Fibroblast of skin of abdomen (primary cell): Measurements from ENCODE around the gene LAMA4.

Experiments
- DNase-seq: peaks from one replicate; pipeline ENCODE4 v3.0.0-alpha.2; 2013

Gene LAMA4

DNA sequence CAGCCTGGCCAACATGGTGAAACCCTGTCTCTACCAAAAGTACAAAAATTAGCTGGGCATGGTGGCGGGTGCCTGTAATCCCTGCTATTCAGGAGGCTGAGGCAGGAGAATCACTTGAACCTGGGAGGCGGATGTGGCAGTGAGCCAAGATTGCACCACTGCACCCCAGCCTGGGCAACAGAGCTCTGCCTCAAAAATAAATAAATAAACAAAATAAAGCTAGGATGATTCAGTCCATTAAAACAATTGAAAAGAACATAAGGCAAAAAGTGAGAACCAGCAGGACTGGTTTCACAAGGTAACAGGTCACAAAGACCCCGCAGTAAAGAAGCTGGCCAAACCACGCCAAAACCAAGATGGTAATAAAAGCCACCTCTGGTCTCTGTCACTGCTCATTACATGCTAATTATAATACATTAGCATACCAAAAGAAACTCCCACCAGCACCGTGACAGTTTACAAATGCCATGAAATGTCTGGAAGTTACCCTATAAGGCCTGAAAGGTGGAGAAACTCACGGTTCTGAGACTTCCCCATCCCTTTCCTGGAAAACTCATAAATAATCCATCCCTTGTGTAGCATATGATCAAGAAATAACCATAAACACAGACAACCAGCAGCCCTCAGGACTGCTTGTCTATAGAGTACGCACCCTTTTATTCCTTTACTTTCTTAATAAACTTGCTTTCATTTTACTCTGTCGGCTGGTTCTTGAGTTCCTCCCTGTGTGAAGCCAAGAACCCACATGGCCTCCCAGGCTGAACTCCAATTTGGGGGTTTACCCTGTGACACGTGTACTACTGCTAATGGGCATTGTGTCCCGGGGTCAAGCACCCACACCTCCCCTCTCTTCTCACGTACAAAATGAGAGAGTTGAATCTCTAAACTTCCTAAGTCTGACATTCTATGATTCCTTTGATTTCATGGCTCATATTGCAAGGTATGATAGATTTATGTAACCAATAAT, 10.2 kb downstream of the LAMA4 start:
- DNase-seq: no peak

DNA sequence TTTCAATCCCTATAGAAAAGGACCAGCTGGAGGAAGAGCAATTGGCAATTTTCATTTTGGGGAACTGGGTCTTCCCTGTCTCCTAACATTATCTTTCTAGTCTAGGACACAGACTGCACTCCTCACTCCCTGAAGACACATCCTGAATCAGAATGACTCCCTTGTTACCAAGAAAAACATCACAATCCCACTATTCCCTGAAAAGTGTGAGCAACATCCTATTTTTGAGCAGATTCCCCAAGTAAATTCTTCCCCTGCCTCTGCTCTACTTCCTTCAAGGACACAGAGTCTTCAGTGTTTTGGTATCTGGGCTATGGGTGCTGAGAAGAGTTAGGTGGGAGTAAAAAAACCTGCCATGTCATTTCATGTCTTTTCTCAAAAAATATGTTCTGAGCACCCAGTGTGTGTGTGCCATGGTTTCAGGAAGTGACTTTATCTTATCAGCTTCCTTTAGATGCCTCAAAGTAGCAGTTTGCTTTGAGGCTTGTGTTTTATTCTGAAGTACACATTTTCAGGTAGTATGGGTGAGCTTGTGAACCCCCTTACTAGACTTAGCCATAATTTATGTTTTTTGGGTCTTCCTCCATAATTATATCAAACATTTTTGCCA, 12.4 kb downstream of the LAMA4 start:
- no peak for DNase-seq

DNA sequence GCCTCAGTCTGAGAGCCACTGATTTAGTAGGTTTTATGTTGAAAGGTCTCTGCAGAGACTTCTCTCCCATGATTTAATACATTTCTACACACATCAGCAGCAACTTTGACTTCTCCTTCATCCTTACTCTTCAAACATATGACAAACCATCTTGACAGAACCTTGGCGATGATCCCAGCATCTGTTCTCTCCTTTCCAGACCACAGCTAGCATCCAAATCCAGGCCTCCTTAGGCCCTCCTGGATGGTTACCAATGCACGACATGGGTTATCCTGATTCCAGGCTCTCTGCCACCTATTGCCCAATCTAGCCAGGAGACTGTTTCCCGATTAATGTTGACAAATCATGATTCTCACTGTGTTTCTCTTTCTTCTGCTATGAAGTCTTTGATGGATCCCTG, 16.8 kb downstream of the LAMA4 start:
- peak; percentile 100 for DNase-seq

DNA sequence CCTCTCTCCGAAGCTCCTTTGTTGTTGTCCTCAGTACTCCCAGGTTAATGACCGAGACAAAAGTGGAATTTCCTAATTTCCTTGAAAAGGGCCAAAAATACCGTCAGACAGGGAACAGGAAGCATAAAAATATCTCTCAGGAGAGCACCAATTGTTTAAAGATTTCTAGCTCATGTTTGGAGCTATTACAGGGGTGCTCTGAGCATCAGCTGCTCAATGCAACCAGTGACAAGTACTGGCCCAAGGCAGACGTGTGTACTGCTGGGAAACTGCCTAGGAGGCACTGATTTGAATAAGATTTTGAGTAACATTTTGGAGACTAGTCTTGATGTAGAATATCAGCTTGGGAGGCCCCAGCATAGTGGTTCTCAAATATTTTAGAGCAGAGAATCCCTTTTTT, 17.3 kb downstream of the LAMA4 start:
- no peak for DNase-seq

DNA sequence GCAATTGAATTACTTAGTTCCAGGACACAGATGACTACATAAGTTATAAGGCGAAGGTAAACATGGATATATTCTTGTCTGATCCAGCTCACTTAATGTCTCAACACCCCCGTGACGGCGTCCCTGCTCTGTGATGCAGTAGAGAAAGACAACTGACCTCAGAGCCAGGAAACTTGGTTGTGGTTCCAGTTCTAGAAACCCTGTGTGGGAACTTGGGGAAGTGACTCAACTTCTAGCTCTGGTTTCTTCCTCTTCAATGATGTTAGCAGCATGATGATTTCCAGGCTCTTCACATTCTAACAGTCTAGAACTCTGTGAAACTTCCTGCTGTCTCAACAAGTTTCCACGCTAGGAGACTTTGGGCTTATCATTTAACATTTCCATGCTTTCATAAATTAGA, 18.4 kb downstream of the LAMA4 start:
- DNase-seq: no peak

DNA sequence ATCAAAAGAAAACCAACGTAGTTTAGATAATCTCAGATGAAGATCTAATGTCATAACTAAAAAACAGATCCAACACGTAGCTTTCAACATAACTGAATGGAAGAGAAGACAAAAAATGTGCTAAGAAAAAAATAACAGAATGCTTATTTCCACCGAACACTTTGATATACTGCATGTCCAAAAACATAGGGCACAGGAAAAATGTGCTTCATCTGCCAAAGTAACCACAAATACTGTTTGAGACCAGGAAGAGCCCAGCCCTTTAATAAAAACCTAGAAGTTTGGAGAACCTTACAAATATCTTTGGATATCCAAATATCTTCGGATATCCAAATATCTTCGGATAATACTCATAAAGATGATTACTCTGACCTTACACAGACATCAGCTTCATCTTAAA, 19.8 kb downstream of the LAMA4 start:
- peak; percentile 49 for DNase-seq

DNA sequence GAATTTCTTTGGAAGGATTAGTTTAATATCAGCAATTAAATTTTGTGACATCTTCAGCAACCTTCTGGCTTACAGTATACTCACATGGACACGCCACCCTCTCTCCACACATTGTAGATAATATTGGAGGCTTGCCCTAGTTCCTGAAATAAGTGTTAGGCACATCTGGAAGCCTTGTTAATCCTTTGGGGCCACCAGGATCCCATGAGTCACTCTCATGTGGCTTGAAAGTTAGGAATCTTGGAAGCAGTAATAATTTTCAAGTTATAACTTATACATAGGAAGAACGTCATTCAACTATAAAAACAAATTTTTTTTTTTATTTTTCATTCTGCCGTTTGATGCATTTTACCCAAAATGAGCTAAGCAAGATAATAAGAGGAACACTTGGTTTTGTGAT, 20.5 kb downstream of the LAMA4 start:
- DNase-seq: peak; percentile 88

DNA sequence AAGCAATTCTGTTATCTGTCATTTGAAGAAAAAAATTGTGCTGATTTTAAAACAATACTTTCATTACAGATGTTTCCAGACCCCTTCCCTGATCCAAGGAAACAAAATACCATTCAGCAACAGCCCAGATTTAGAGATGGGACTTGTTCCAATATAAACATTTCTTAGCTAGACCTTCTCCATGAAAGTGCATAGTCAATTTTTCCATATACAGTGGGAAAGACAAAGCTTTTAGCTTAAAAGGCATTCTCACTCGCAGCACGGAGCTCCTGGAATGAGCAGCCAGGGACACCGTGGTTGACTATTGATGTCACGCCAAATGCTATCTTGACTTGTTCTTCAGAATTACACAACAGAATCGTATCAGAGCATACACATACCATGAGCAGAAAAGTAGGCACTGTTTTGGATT, 21.5 kb downstream of the LAMA4 start:
- peak; percentile 82 for DNase-seq

DNA sequence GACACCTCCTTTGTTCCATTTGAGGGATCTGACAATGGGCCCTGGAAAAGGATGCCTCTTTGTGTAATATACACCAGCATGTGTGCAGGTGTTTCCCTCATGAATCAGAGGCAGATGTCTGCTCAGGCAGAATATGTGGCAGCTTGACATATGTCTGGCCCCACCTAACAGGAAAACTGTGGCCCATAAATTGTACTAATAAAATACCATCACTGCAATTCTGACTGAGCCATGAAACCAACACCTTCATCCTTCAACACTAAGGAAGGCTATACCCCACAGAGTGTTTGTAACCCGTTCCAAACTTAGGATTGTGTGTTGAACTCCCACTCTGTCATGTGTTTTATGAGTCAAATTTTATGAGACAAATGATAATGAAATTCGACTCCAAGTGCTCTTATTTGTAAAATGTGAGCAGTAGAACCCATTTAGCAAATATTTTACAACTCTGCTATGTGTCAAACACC, 22.7 kb downstream of the LAMA4 start:
- DNase-seq: peak; percentile 94

DNA sequence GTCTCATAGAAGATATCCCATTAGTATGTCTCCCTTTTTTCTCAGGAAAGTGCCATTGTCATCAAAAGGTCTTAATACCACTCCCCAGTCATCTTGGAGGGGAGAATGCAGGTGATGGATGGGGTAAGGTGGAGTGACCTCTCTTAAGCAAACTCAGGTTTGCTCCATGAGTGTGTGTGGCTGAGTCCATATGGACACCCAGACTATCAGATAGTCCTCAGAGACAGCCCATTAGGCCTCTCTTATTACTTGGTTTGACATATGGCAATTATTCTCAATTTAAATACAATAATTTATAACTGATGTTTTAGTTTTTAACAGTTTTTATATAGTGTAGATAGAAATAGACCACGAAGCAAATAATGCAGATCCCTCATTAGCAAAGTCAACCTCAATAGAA, 23.2 kb downstream of the LAMA4 start:
- DNase-seq: no peak

DNA sequence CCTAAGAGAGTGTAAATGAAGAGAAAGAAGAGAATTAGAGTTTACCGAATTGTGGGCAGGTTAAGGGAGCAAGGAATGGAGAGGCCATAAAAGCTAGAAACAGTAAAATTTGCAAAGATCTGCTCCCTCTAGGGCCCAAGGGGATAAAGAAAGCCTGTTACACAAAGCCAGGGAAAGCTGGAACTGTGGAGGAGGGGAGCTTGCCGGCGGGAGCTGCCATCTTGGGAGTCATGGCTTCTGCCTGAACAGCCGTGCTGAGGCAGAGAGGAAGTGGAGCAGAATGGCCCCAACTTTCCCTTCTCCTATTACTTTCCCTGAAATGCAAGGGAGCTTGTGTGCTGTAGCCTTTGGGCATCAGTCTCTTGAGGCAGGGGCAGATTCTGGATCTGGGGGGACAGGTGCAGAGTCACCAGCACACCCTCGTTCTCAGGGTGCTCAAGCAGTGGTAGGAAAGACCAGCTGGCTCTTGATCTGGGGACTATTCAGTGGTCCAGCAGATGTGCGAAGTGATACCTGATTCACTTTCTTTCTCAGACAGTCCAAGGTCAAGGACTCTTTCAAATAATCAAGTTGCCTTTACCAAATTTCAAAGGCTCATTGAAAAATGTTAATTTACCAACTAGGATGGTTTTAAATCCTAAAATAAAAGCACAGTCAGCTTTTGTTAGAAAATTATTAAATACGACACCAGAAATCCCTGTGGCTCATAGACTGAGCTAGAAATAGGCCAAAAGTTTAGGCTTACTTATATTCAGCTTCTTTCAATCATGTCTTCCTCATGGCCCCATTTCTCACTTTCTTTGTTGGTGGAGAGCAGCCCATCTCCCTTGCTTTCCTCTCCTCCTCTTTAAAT, 25.7 kb downstream of the LAMA4 start:
- DNase-seq: no peak

DNA sequence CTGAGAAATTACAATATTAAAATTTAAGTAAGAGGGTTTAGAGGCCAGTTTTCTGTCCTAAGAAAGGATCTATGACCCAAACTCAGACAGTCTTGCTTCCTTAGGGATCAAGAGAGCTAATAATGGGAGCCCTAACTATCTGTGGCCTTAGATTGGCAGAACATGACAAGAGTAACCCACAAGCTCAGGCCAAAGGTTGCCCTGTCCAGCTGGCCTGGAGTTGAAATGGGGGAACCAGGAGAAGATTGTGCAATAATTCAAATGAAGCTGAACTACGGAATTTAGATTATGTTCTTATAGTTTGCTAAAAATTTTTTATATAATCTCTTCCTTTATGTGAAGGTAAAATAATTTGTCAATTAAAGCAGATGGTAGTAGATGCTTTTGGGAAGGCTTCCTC, 26.4 kb downstream of the LAMA4 start:
- no peak for DNase-seq

DNA sequence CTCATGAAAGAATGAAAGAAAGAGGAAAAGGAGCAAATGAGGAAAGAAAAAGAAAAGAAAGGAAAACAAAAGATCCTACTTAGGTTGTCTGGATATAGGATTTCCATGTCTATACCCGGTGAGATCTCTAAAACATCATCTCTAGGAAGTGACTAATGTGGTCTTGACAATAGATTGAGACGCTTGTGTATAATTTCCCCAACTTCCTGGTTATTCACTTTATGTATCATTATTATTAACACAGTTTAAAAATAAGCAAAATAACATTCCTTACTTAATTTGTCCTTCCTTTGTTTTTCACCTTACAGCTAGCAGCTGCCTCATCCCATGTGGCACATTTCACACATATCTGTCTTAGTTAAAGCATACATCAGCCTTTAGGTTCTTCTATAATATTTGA, 27.0 kb downstream of the LAMA4 start:
- no peak for DNase-seq

DNA sequence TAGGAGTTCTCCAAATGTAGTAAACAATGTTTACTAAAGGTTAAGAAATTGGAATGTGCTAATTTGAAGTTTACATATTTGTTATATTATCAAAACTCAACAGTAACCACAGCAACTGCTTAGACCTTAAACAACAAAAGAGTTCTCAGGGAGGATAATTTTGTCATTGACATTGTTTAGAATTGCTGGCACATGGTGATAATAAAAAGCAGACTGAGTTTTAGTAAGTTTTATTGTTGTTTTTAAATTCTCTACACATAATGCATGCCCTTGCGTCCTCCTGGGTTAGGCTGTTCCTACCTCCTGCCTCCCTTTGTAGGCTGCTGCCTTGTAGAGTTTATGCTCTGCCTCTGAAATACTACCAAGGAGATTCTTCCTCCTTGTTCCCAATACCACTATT, 28.7 kb downstream of the LAMA4 start:
- no peak for DNase-seq

DNA sequence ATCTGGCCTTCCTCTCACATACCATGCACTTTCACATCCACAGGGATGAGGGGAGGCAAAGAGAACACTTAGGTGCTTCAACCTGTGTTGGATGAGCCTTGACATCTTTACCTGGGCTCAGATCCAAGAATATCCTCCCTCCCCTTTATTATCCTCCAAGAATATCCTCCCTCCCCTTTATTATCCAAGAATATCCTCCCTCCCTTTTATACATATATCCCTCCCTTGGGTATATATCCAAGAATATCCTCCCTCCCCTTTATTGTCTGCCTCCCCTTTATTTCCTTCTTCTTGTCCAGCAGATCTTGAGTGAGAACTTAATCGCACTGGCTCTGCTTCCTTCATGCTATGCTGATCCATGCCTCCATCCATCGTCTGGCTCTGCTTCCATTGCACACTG, 30.3 kb downstream of the LAMA4 start:
- DNase-seq: no peak

DNA sequence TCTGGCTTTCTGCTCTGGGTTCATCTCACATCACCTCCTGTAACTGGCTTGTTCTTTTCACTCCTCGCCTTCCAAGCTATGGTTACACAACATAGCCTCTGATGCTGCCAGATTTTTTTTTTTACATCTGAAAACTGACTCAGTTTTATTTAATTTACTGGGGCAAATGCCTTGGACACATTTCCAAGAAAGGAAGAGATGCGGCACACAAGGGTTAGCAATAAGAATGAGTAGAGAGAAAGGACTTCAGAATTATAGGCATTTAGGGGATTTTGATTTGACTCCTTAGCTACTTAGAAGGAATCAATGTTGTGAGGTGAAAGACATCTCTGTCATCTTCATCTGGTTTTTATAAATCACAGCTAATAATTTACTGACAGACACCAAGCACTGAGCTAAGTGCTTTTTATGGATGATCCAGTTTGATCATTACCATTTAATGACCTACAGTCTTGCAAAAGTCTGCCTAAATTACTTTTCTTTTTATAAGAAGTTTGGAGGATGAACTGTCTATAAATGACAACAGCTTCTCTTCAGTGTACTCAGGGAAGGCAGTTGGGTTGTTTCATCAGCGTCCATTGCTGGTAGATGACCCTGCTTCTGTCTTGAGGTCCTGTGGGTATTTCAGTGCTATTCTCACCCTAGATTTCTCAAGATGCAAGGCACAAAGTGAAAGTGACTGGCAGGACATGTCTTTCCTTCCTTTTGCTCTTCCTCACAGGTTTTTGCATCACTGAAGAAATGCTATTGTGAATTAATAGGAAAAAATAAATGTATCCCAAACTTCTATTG, 31.1 kb downstream of the LAMA4 start:
- peak; percentile 99 for DNase-seq

DNA sequence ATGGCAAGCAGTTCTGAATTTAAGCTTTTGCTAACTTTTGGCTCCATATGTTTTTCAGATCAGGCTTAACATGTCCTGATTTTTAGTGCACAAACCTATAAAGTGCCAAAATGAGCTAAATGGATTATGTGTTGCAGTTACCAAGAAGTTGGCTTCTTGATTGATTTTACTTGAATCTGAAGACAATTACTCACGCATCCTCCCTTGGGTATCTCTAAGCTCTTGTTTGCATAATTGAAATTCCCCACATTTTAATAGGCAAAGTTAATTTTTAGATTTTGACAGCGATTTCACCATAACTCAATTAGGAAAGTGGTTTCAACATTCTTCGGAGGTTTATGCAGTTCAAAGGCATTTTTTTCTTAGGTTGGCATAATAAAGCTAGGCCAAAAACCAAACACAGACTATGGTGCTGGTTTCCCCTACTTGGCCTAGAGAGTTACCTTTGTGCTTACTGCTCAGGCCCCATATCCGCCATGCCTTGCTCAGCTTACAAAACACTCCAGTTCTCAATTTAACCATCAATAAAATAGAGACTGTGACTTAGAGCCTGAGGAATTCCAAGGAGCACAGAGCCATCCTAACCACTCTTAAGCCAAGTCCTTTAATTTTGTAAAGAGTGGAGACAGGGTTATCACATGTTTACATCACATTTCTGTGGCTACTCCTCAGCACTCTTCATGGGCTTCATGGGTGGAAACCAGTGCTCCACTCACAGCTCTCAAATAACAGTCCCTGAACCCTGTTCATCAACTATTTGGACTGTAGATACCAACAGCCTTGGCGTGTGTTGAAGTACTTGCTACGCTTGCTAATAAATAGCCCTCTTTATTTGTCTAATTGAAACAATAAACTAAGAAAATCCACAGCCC, 32.1 kb downstream of the LAMA4 start:
- peak; percentile 93 for DNase-seq

DNA sequence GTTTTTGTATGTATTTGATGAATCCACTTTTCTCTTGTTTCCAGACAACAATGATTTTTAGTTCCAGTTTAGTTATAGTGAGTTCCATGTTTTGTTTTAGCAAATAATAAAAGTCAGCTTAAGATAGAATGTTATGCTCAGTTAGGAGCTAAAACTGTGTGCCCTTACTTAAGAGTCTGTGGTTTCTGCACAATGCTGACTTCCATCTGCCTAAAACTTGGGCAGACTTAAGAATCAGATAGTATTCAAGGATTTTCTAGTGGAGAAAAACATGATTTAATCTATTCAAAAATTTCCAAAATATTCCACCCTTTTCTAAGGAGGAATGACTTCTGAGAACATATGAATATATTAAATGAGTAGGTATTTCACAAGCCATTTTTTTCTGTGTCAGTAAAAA, 32.8 kb downstream of the LAMA4 start:
- DNase-seq: no peak

DNA sequence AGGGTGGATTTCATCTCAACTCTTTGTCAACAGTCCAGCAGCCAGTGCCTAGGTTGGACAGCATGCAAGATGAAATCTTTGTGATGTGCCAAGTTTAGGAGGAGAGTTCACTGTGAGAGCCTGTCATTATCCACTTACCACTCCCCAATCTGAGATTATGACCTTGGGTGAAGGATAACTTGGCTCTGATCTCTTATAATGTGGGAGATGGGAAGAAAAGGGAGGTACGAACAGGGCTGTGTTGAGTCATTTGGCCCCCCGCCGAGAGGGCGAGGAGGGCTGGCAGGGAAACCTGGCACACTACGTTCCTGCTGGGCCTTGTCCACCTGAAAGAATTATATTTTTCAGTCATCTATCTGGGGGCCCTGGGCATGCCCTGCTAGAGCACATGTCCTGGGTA, 35.8 kb downstream of the LAMA4 start:
- DNase-seq: no peak

DNA sequence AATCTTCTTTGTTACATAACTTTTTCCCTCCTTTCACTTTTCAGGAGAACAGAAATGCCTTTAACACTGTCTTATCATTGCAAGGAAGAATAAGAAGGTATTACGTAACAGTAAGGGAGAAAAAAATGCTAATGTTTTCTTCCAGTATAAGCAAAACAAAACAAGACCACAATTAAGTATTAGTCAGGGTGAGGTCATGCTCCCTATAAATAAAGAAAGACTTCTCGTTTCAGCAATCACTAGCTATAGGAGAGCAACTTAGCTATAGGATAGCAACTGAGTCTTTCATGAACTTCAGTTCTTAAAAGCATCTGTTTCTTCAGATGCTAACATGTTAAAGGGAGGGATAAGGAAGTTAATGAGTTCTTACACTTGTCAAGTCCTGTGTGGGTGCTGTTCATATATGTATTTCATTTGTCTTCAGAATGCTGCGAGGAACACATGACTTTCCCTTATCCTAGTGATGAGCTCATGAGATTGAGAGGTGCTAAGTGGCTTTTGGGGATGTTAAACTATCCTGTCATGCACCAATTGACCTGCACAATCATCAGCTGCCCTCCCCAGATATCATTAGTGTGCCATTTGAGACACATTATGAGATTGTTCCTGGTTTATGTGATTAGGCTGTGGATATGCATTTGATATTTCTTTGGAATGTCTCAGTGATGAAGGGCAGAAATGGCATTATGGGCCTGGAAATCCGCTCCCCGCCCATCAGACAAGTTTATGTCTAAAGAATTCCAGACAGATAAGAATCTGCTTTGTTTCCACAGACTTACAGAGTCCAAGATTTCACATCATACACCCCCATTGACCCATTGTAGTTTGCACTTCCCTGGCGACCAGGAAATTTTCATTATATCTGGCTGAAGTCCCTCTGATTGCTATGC, 37.5 kb downstream of the LAMA4 start:
- DNase-seq: peak; percentile 88
